Osteoblast (primary cell): ENCODE measurements around the gene EOLA2. TPM values are rescaled to one million over a fixed set of nuclear protein-coding genes. Genes with fewer than 3 reads are reported as not detected.

Experiments
- DNase-seq: peaks from one replicate; pipeline ENCODE4 v3.0.0; 2011; ENCODE audit warnings: low spot score, mixed read lengths; ENCODE audit not compliant: insufficient read length; ENCODE audit errors: missing footprints
- H2AFZ ChIP-seq: 2 replicates; pipeline ENCODE4 v1.6.0; 2011; ENCODE audit warnings: mild to moderate bottlenecking, low read length
- H3K27ac ChIP-seq: 2 replicates; pipeline ENCODE4 v1.5.1; 2011; ENCODE audit warnings: mild to moderate bottlenecking, low read depth, low read length, moderate library complexity
- H3K27me3 ChIP-seq: 2 replicates; pipeline ENCODE4 v1.6.0; 2012; ENCODE audit warnings: mild to moderate bottlenecking, control low read depth, inconsistent platforms, low read length, moderate library complexity; ENCODE audit not compliant: insufficient read depth
- H3K36me3 ChIP-seq: 2 replicates; pipeline ENCODE4 v1.5.1; 2011; ENCODE audit warnings: mild to moderate bottlenecking, low read length, control low read depth, moderate library complexity; ENCODE audit not compliant: insufficient read depth
- H3K4me1 ChIP-seq: 2 replicates; pipeline ENCODE4 v1.5.1; 2011; ENCODE audit warnings: mild to moderate bottlenecking, low read length, control low read depth, moderate library complexity; ENCODE audit not compliant: insufficient read depth
- H3K4me2 ChIP-seq: 2 replicates; pipeline ENCODE4 v1.6.0; 2011; ENCODE audit warnings: mild to moderate bottlenecking, low read length; ENCODE audit not compliant: insufficient read depth
- H3K4me3 ChIP-seq: fragments of 200-600 bp; sonication (generic); 3 replicates; pipeline ENCODE4 v1.5.1; 2012; ENCODE audit warnings: mild to moderate bottlenecking, low read length, inconsistent platforms; ENCODE audit not compliant: insufficient read depth
- H3K79me2 ChIP-seq: 2 replicates; pipeline ENCODE4 v1.6.0; 2012; ENCODE audit warnings: mild to moderate bottlenecking, low read length, control low read depth, inconsistent platforms; ENCODE audit not compliant: insufficient read depth
- H3K9me3 ChIP-seq: 2 replicates; pipeline ENCODE4 v1.5.1; 2011; ENCODE audit warnings: low read depth, low read length, control low read depth
- H4K20me1 ChIP-seq: 2 replicates; pipeline ENCODE4 v1.6.0; 2012; ENCODE audit warnings: mild to moderate bottlenecking, low read length, control low read depth; ENCODE audit not compliant: insufficient read depth
- CTCF ChIP-seq: IDR thresholded peaks from 2 replicates; pipeline ENCODE4 v1.5.1; 2011; ENCODE audit warnings: mild to moderate bottlenecking, low read depth, low read length, moderate library complexity; ENCODE audit errors: extremely low read depth
- total RNA-seq: library from RNA; depleted of rRNA; stranded (reverse); fragments of >200 nt; gene quantifications from 2 replicates; pipeline ENCODE4 v1.2.3, GENCODE V29; 2012

Gene EOLA2
- total RNA-seq: 18.5 and 18.9 TPM in 2 replicates

DNA sequence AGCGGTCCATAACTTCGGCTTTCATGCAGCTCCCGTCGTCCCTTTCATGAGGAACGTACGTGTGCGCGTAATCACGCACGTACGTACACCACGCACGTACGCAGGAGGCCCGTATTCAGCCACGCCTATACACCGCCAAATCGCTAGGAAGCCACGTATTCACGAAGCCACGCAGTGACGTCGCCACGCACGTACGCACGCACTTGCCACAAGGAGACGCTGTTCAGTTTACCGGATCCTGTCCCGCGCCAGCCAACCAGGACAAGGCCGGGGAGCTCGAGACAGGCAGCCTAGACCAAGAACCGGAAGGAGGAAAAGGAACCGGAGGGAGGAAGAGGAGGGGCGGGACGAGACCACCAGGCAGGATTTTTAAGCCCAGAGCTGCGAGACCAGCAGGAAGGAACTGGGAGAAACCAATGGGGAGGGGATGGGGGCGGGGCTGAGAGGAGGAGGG is at the start of gene EOLA2:
Gene EOLA2 (minus strand): TSS at position 65 of the 454 bp plus-strand sequence. CDS start 4,617 bp downstream, outside the sequence.
- H3K4me2 ChIP-seq: peak within 1 kb of the TSS; percentile 88
- peaks cover 12% of the 10 kb centered on the region for H3K79me2 ChIP-seq
- peaks cover 6% of the 10 kb centered on the region for H3K4me1 ChIP-seq
- H3K9me3 ChIP-seq: no peaks in the 10 kb centered on the region
- H4K20me1 ChIP-seq: no peaks in the 10 kb centered on the region
- peak; percentile 66 for TF ChIP-seq CTCF
- H3K4me3 ChIP-seq: peak within 1 kb of the TSS; percentile 88
- peak within 1 kb of the TSS; percentile 94 for H3K27ac ChIP-seq
- peak within 1 kb of the TSS; percentile 75 for H2AFZ ChIP-seq
- DNase-seq: peak; percentile 94
- no peaks in the 10 kb centered on the region for H3K36me3 ChIP-seq
- no peaks in the 10 kb centered on the region for H3K27me3 ChIP-seq

GRCh38 chrX:149987613-149988012 is 49.3 kb upstream of the EOLA2 start:
- no peaks in the 10 kb centered on the region for H3K27me3 ChIP-seq
- H3K4me2 ChIP-seq: no peak overlapping the region
- H4K20me1 ChIP-seq: no peaks in the 10 kb centered on the region
- no peak overlapping the region for H3K27ac ChIP-seq
- H2AFZ ChIP-seq: no peak overlapping the region
- no peaks in the 10 kb centered on the region for H3K9me3 ChIP-seq
- no peaks in the 10 kb centered on the region for H3K4me1 ChIP-seq
- no peaks in the 10 kb centered on the region for H3K36me3 ChIP-seq
- no peaks in the 10 kb centered on the region for H3K79me2 ChIP-seq
- H3K4me3 ChIP-seq: no peak overlapping the region
- DNase-seq: no peak
- TF ChIP-seq CTCF: no peak

- no peaks in the 10 kb centered on the region for H3K27me3 ChIP-seq
- no peak for DNase-seq
Observed at GRCh38 chrX:149984411-149984810, 46.1 kb upstream of the EOLA2 start.

DNA sequence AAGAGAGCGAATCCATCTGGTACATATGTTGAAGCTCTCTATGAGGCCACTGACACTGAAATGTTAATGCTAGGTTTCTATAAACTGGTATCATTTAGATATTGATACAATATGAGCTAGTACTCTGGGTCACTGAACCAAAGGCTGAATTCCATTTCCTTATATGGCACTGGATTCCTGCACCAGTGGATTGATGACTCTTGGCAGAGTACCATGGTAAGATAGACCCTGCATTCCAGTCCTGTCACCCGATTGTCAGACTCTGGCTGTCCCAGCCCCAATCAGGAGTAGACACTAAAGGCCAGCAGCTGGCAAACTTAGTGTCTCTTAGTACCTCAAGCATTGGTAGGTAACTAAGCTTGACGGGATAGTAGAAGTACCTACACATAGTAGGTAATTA is 44.0 kb upstream of the EOLA2 start:
- no peak for TF ChIP-seq CTCF
- no peak for DNase-seq
- H3K79me2 ChIP-seq: no peaks in the 10 kb centered on the region
- H3K36me3 ChIP-seq: no peaks in the 10 kb centered on the region
- H4K20me1 ChIP-seq: no peaks in the 10 kb centered on the region
- no peaks in the 10 kb centered on the region for H3K4me1 ChIP-seq
- no peak overlapping the region for H3K27ac ChIP-seq
- no peak overlapping the region for H2AFZ ChIP-seq
- no peak overlapping the region for H3K4me2 ChIP-seq
- H3K4me3 ChIP-seq: no peak overlapping the region
- H3K27me3 ChIP-seq: no peaks in the 10 kb centered on the region
- H3K9me3 ChIP-seq: no peaks in the 10 kb centered on the region

More at GRCh38 chrX:149984411-149984810, 46.1 kb upstream of the EOLA2 start:
- H3K4me1 ChIP-seq: no peaks in the 10 kb centered on the region
- H2AFZ ChIP-seq: no peak overlapping the region
- H3K4me3 ChIP-seq: no peak overlapping the region
- H3K79me2 ChIP-seq: no peaks in the 10 kb centered on the region
- no peak overlapping the region for H3K27ac ChIP-seq
- no peak for TF ChIP-seq CTCF
- H3K4me2 ChIP-seq: no peak overlapping the region
- no peaks in the 10 kb centered on the region for H3K36me3 ChIP-seq
- H3K9me3 ChIP-seq: no peaks in the 10 kb centered on the region
- H4K20me1 ChIP-seq: no peaks in the 10 kb centered on the region
